Suppressor macrophage (primary cell): ENCODE measurements around the gene INKA1.
"Not testable (repeated sequence)": the region's sequence is repeated elsewhere in the genome, so short reads cannot be mapped to it uniquely, and the experiment has no call there.

Experiments used
- DNase-seq, 4 experiments: peaks; one replicate each; pipeline ENCODE4 v3.0.0-alpha.2; 2020 to 2022
- total RNA-seq, 17 experiments: gene quantifications; one replicate each; lab custom pipeline; 2026; ENCODE audit warnings: mixed read lengths in 6 of 17, inconsistent platforms in 3 of 17; lab: John Stamatoyannopoulos, UW

INKA1 gene
- total RNA-seq: 0.06 to 2.4 (median 1.00) reads per million in 17 experiments

- DNase-seq: peak; percentile 89 to 96 (median 92)
These were observed at the start of gene INKA1 for GRCh38 chr3:49802719-49803464. INKA1 (plus strand) TSS chr3:49803261; CDS start chr3:49803393, 132 bp downstream.

DNA sequence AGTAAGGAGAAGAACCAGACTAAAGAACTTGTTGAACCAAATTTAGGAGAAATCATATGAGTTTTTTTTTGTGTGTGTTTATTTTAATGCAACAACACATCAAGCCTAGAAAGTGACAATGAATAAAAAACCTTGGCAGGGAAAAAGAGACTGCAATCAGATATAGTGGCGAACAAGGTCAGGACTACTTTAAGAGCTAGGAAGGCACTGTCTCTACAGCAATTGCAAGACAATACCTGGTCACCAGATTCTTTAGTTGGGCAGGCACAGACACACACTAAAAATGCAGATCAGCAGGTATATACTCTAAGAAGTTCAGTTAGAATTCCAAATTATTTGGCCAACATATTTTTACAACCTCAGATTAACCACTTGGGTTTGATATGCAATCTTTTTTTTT, 48.5 kb upstream of the INKA1 start:
- DNase-seq: no peak

DNA sequence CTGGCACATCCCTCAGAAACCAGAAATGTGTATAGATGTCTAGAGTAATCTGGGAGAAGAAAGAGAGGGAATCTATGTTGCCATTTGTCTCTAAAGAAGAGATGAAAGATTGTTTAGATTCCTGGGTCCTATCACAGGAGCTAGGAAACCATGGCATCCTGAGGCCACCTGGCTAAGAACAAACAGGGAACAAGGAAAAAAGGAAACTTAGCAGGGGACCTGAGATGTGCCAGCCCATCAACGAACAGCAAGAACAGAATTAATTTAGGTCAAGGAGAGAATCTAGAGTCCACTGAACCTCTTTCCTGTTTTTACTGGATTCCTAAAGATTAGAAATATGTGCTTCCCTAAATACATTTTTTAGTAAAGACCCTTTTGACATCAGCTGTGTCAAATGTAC, 47.0 kb upstream of the INKA1 start:
- DNase-seq: no peak

DNA sequence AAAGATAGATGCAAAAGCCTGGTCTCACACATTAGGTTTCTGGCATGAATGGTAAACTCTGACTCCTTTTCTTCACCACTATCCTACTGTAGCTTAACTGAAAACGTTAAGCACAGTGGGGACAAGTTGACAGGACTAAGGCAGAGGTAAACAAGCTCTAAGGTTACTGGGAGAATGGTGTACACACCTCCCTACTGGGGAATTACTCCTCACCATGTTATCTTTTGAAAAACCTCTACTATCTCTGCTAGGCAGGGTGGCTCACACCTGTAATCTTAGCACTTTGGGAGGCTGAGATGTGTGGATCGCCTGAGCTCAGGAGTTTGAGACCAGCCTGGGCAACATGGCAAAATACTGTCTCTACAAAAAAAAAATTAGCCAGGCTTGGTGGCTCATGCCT, 45.9 kb upstream of the INKA1 start:
- no peak for DNase-seq

DNA sequence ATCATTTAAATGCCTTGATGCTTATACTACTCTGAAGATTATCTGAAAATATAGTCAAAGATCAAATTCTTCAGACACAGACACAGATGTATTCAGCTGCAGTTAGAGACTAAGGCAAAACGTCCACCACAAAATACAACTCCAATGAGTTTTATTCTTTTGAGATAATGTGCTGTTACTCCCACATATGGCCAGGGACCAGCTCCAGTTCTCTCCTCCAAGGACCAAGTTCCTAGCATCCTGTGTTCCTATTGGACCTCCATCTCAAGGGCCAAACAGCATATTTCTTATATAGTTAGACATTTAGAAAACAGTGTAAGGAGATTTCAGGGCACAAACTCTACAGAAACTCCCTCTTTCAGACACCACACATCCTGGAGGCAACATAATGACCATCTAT, 43.8 kb upstream of the INKA1 start:
- no peak for DNase-seq

- no peak for DNase-seq
These were observed 41.4 kb upstream of the INKA1 start for GRCh38 chr3:49761661-49762060.

DNA sequence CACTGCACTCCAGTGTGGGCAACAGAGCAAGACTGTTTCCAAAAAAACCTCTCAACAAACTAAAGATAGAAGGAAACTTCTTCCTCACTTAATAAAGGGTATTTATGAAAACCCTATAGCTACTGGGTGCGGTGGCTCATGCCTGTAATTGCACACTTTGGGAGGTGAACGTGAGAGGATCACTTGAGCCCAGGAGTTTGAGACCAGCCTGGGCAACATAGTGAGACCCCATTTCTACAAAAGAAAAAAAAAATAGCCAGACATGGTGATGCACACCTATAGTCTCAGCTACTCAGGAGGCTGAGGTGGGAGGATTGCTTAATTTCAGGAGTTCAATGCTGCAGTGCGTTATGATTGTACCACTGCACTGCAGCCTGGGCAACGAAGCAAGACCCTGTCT, 39.1 kb upstream of the INKA1 start:
- no peak for DNase-seq

GRCh38 chr3:49769286-49769915, 33.7 kb upstream of the INKA1 start:
- DNase-seq: no peak

DNA sequence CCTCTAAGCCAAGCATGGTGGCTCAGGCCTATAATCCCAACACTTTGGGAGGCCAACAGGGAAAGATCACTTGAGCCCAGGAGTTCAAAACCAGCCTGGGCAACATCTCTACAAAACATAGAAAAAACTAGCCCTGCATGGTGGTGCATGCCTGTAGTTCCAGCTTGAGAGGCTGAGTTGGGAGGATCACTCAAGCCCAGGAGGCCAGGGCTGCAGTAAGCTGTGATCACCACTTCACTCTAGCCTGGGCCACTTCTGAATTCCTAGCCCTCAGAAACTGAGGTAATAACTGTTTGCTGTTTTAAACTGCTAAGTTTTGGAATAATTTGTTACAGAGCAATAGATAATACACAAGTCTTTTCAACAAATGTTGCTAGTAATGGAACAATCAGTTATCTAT, 33.1 kb upstream of the INKA1 start:
- DNase-seq: no peak

GRCh38 chr3:49771340-49771938, 31.6 kb upstream of the INKA1 start:
- no peak for DNase-seq

- DNase-seq: no peak
These were observed 30.4 kb upstream of the INKA1 start for GRCh38 chr3:49772703-49773102.

DNA sequence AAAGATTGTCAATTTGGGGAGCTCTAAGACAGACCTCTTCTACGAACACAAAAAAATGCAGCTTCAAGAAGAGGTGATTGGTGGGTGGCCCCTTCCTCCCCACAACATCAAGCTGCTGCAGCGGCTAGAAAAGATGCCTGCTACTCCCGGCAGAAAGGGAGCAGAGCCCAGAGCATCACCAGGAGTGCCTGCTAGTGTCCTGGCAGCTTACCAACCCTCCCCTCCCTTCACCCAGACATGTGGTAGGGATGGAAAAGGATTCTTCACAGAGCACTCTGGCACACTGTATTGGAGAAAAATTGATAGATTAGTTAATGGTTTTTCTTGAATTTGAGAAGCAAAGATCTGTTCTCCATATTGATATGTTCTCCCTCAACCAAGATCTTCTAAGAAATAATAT, 27.5 kb upstream of the INKA1 start:
- no peak for DNase-seq

- DNase-seq: not testable (repeated sequence)
These were observed 27.0 kb upstream of the INKA1 start for GRCh38 chr3:49776101-49776500.

- DNase-seq: no peak
These were observed 23.5 kb upstream of the INKA1 start for GRCh38 chr3:49779358-49780079.

DNA sequence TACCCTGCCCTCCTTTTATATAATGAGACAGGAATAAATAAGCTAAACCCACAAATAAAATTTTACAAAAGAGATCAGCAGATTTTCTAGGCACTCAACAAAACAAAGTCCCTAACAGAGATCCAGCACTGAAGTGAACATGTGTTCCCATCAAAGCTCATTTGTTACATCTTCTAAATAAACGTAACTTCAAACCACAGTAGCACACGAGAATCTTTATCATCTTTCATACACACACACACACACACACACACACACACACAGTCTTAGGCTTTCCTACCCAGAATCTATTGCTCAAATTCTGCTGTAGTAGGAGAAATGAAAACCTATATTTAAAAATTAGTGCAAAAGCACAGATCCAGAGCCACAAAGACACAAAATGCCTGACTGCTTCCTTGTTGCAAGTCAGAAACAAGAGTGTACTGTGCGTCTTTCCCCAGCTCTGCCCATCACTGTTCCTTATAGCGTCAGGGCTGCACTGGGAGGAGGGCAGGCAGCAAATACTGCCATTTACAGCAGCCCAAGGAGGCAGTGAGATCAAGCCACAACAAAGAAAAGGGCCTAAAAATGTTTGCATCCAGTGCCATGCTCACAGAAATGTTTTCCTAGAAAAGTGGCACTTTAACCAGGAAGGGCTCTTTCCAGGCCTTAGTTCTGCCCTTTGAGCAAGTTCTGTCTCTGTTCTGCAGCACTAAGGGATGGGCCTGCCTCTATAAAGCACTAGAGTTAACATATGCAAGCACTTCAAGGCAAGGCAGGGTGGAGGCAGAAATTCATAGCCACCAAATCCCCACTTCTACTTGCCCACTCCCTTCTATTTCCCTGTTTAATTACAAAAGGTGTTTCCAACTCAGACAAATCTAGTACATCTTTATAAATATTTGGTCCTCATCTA, 22.7 kb upstream of the INKA1 start:
- no peak for DNase-seq

DNA sequence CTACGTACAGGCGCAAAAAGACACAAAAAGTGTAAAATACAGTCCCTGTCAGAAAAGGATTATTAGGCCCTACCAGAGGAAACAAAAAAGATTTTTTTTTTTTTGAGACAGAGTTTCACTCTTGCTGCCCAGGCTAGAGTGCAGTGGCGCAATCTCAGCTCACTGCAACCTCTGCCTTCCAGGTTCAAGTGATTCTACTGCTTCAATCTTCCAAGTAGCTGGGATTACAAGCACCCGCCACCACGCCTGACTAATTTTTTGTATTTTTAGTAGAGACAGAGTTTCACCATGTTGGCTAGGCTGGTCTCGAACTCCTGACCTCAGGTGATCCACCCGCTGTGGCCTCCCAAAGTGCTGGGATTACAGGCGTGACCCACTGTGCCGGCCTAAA, 22.1 kb upstream of the INKA1 start:
- DNase-seq: not testable (repeated sequence)

GRCh38 chr3:49781415-49782199, 21.5 kb upstream of the INKA1 start:
- DNase-seq: no peak

- not testable (repeated sequence) for DNase-seq
These were observed 20.8 kb upstream of the INKA1 start for GRCh38 chr3:49782277-49782676.

GRCh38 chr3:49785565-49786356, 17.3 kb upstream of the INKA1 start:
- peak; percentile 24 to 61 (median 45) for DNase-seq
